Natural killer cell (primary cell): ENCODE data around the gene AICDA. TPM values are rescaled to one million over a fixed set of nuclear protein-coding genes. Genes with fewer than 3 reads are reported as not detected.

Source experiments
- ATAC-seq, 3 donors: fragments of 150-1000 bp in 2 of 3; fragments of 200-7000 bp in 1 of 3; cut with Tn5 transposase; 1 replicate in 1 of 3; 2 replicates in 2 of 3; pipeline ENCODE4 v1.10.0; 2021; ENCODE audit warnings: mild to moderate bottlenecking in 2 of 3, moderate library complexity in 2 of 3
- DNase-seq, 2 donors: peaks; one replicate each; pipeline versions ENCODE4 v3.0.0 to v3.0.0-alpha.2; 2013 to 2021; ENCODE audit warnings: mixed read lengths in 1 of 2
- H3K27ac ChIP-seq: one replicate; pipeline ENCODE4 v1.5.1; 2013; ENCODE audit warnings: mild to moderate bottlenecking, low read length
- H3K27me3 ChIP-seq: one replicate; pipeline ENCODE4 v1.6.1; 2013; ENCODE audit warnings: low read length; ENCODE audit not compliant: control insufficient read depth, insufficient read depth
- H3K36me3 ChIP-seq: one replicate; pipeline ENCODE4 v1.6.1; 2013; ENCODE audit warnings: low read length; ENCODE audit not compliant: control insufficient read depth, insufficient read depth
- H3K4me1 ChIP-seq: one replicate; pipeline ENCODE4 v1.6.1; 2013; ENCODE audit warnings: low read length; ENCODE audit not compliant: control insufficient read depth, insufficient read depth
- H3K4me3 ChIP-seq: one replicate; pipeline ENCODE4 v1.5.1; 2013; ENCODE audit warnings: low read length
- H3K9me3 ChIP-seq: one replicate; pipeline ENCODE4 v1.6.1; 2013; ENCODE audit warnings: low read length; ENCODE audit not compliant: control insufficient read depth, insufficient read depth
- H3K27ac Mint-ChIP-seq, 2 donors: one replicate each; pipeline ENCODE4 v1.8.0; 2022; ENCODE audit warnings: mild to moderate bottlenecking in 2 of 2, mixed read lengths in 2 of 2, moderate library complexity in 1 of 2
- H3K27me3 Mint-ChIP-seq, 2 donors: one replicate each; pipeline ENCODE4 v1.8.0; 2022; ENCODE audit warnings: low read depth in 2 of 2, mixed read lengths in 2 of 2
- H3K36me3 Mint-ChIP-seq: one replicate; pipeline ENCODE4 v1.8.0; 2022; ENCODE audit warnings: mixed read lengths
- H3K4me1 Mint-ChIP-seq, 2 donors: one replicate each; pipeline ENCODE4 v1.8.0; 2022; ENCODE audit warnings: mixed read lengths in 2 of 2
- H3K4me3 Mint-ChIP-seq: one replicate; pipeline ENCODE4 v1.8.0; 2022; ENCODE audit warnings: mild to moderate bottlenecking, moderate library complexity, mixed read lengths
- H3K9me3 Mint-ChIP-seq, 2 donors: one replicate each; pipeline ENCODE4 v1.8.0; 2022; ENCODE audit warnings: mixed read lengths in 2 of 2
- WGBS: methylation state at CpG from one replicate; pipeline ENCODE4 v1.1.7; 2013; ENCODE audit warnings: missing lambda C conversion rate; ENCODE audit not compliant: insufficient coverage; 5-methylcytosine and 5-hydroxymethylcytosine counted together
- intact Hi-C: fragments of 100-400 bp; cut with micrococcal nuclease; formaldehyde crosslinking; loops from one replicate; pipeline ENCODE4 v1.14.2; 2022
- total RNA-seq, 4 donors: library from RNA; stranded (reverse); fragments of 120-200 nt in 1 of 4; gene quantifications; one replicate each; pipeline versions ENCODE4 v1.2.3 to v1.2.4, GENCODE V29; 2013 to 2022
- TF ChIP-seq, protein P1 (sequence below): fragments of 200-600 bp; IDR thresholded peaks from one replicate; pipeline ENCODE4 v1.8.0; 2022; ENCODE audit warnings: antibody characterized with exemption

AICDA gene
- total RNA-seq, 3 donors from 2014 or later (not counting 1 experiment from before 2014, with no cell fraction given) = not detected

DNA sequence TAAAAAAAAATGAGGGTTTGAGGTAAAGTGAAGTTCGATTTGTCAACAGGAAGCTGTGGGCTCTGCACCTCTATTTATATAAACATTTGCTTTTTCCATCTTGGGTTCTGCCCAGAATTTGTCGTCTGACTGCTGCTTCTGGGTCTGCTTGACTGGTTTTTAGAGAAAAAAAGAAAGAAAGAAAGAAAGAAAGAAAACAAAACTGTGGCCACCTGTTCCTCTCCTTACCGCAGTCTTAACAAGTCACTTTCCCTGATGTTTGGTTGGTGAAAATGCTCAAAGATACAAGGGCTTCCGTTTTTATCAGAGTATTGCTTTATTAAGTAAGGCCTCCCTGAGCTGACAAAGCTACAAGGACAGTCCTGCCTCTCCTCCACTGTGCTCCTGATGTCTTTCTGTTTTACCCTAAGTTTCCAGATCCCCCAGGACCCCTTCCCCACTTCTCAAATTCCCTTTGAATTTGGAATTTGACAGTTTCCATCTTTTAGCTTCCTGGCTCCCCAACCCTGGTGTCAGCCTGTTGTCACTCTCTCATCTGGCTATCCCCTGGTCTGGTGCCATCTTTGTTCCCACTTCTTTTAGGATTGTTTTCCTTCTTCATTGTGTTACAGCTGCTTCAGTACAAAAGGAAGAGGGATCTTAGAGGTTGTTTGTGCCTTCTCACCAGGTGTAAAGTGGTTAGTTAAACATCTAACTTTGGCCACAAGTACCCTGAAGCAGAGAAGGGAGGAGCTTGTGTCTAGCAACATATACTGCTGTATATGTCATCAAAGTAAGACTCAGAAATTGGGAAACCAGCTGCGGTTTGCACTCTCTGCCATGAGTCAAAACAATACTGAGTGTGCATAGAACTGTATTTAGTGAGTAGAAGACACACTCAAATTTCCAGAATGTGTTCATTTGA, 31.9 kb upstream of the AICDA start:
- intact Hi-C loops = no loop called here
- Mint-ChIP-seq H3K9me3 (no peaks in the 10 kb centered on the region), H3K27ac (peak overlapping the region; percentile 74 to 81), H3K27me3 (peaks cover 5 to 15% of the 10 kb centered on the region in 2 donors), H3K4me1 (peaks cover 18 to 20% of the 10 kb centered on the region in 2 donors), H3K36me3 (no peaks in the 10 kb centered on the region), H3K4me3 (peak overlapping the region; percentile 74)
- DNase-seq (peak in 1 of 2 donors; percentile 71), ATAC-seq (peak; percentile 44 to 75 (median 57))
- 27% methylated on average over 4 of the region's 5 CpGs for WGBS
- Histone ChIP-seq H3K4me1 (peaks cover 17% of the 10 kb centered on the region), H3K36me3 (no peaks in the 10 kb centered on the region), H3K4me3 (no peak overlapping the region), H3K27me3 (no peaks in the 10 kb centered on the region), H3K27ac (peak overlapping the region; percentile 22), H3K9me3 (no peaks in the 10 kb centered on the region)
- TF ChIP-seq, protein P1, sequence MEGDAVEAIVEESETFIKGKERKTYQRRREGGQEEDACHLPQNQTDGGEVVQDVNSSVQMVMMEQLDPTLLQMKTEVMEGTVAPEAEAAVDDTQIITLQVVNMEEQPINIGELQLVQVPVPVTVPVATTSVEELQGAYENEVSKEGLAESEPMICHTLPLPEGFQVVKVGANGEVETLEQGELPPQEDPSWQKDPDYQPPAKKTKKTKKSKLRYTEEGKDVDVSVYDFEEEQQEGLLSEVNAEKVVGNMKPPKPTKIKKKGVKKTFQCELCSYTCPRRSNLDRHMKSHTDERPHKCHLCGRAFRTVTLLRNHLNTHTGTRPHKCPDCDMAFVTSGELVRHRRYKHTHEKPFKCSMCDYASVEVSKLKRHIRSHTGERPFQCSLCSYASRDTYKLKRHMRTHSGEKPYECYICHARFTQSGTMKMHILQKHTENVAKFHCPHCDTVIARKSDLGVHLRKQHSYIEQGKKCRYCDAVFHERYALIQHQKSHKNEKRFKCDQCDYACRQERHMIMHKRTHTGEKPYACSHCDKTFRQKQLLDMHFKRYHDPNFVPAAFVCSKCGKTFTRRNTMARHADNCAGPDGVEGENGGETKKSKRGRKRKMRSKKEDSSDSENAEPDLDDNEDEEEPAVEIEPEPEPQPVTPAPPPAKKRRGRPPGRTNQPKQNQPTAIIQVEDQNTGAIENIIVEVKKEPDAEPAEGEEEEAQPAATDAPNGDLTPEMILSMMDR = no peak

DNA sequence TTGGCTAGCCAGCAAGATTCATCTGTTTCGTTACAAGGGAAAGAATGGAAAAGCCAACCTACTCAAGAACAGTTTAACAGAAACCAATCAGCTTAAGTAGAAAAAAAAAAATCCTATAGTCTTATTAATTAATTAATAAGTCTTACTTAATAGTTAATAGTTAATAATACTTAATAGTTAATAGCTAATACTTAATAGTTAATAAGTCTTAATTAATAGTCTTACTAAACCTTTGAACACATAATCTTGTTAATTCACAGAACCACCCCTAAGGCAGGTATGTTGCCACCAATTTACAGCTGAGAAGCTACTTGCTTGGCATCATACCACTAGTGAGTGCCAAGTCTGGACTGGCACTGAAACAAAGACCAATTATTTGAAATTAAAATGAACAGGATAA, 30.1 kb upstream of the AICDA start:
- Mint-ChIP-seq H3K27ac (no peak overlapping the region), H3K36me3 (no peaks in the 10 kb centered on the region), H3K4me3 (no peak overlapping the region), H3K27me3 (peaks cover 2 to 4% of the 10 kb centered on the region in 2 donors), H3K9me3 (no peaks in the 10 kb centered on the region), H3K4me1 (peaks cover 18 to 20% of the 10 kb centered on the region in 2 donors)
- no peaks in the 10 kb centered on the region for H3K27me3 ChIP-seq
- DNase-seq (no peak), ATAC-seq (no peak)
- TF ChIP-seq, protein P1 = no peak
- WGBS = no CpG with 5 or more reads among the region's 1 CpG
- H3K4me3 ChIP-seq = no peak overlapping the region
- H3K4me1 ChIP-seq = peaks cover 14% of the 10 kb centered on the region
- H3K9me3 ChIP-seq = no peaks in the 10 kb centered on the region
- intact Hi-C loops = no loop called here
- H3K36me3 ChIP-seq = no peaks in the 10 kb centered on the region
- H3K27ac ChIP-seq = no peak overlapping the region

DNA sequence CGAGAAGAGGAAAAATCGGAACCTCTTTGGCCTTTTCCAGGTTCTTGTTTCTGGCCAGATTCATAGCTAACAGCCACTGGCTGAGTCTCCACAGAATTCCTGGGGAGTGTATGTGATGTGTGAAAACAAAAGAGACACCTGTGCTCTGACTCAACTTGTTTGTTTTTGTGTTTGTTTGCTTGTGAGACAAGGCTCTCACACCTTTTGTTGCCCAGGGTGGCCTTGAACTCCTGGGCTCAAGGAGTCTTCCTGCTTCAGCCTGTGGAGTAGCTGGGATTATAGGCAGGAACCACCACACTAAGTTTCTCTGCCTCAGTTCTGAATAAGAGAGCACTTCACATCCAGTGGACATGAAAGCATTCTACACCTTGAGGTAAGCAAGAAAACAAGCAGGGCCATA, 27.3 kb upstream of the AICDA start:
- peaks cover 13% of the 10 kb centered on the region in 2 donors for H3K4me1 Mint-ChIP-seq
- no peaks in the 10 kb centered on the region for H3K9me3 ChIP-seq
- no peaks in the 10 kb centered on the region for H3K36me3 ChIP-seq
- no peak overlapping the region for H3K27ac Mint-ChIP-seq
- H3K4me1 ChIP-seq = peaks cover 8% of the 10 kb centered on the region
- no peak overlapping the region for H3K4me3 ChIP-seq
- intact Hi-C loops = no loop called here
- H3K36me3 Mint-ChIP-seq = no peaks in the 10 kb centered on the region
- H3K27me3 ChIP-seq = no peaks in the 10 kb centered on the region
- TF ChIP-seq, protein P1 = no peak
- 100% methylated on average over 2 of the region's 2 CpGs for WGBS
- ATAC-seq (no peak), DNase-seq (no peak)
- no peak overlapping the region for H3K4me3 Mint-ChIP-seq
- no peak overlapping the region for H3K27ac ChIP-seq
- no peaks in the 10 kb centered on the region for H3K9me3 Mint-ChIP-seq
- H3K27me3 Mint-ChIP-seq = peaks cover 0 to 2% of the 10 kb centered on the region in 2 donors
